K562 (cell line): Measurements from ENCODE around the gene VPS16. TPM values are rescaled to one million over a fixed set of nuclear protein-coding genes. Genes with fewer than 3 reads are reported as not detected.

ENCODE experiments used
- ARNT ChIP-seq, 2 experiments: fragments of 450-650 bp; IDR thresholded peaks; 2 replicates each; pipeline ENCODE4 v1.6.1; 2016; ENCODE audit warnings: mild to moderate bottlenecking in 1 of 2
- EHMT2 ChIP-seq: fragments of 450-650 bp; IDR thresholded peaks from 2 replicates; pipeline ENCODE4 v1.6.1; 2018; ENCODE audit warnings: antibody characterized with exemption
- HNRNPK ChIP-seq: fragments of 200-400 bp; formaldehyde crosslinking; IDR thresholded peaks from one replicate; pipeline ENCODE4 v1.6.1; 2018; ENCODE audit warnings: mild to moderate bottlenecking, low read depth, low read length; ENCODE audit not compliant: poor library complexity, severe bottlenecking
- MTA2 ChIP-seq: fragments of 450-650 bp; IDR thresholded peaks from 2 replicates; pipeline ENCODE4 v1.6.1; 2016; ENCODE audit warnings: low read depth
- NCOR1 ChIP-seq: fragments of 450-650 bp; IDR thresholded peaks from 2 replicates; pipeline ENCODE4 v1.6.1; 2016; ENCODE audit warnings: mild to moderate bottlenecking, moderate library complexity
- NFXL1 ChIP-seq: fragments of 450-650 bp; formaldehyde crosslinking; IDR thresholded peaks from 2 replicates; pipeline ENCODE4 v1.4.0; 2021; ENCODE audit warnings: mild to moderate bottlenecking
- SAFB ChIP-seq: fragments of 200-400 bp; formaldehyde crosslinking; IDR thresholded peaks from 2 replicates; pipeline ENCODE4 v1.6.1; 2017; ENCODE audit warnings: low read depth, low read length, borderline replicate concordance
- TARDBP ChIP-seq: fragments of 450-650 bp; IDR thresholded peaks from 2 replicates; pipeline ENCODE4 v1.6.1; 2016
- U2AF1 ChIP-seq: fragments of 200-400 bp; formaldehyde crosslinking; optimal IDR thresholded peaks from 2 replicates; pipeline ENCODE3; 2017; ENCODE audit warnings: mild to moderate bottlenecking, low read depth, low read length, moderate library complexity
- XRCC4 ChIP-seq: IDR thresholded peaks from one replicate; pipeline ENCODE4 v1.6.1; 2011; ENCODE audit not compliant: insufficient read depth, insufficient read length; ENCODE audit errors: extremely low read depth
- ZNF212 ChIP-seq: fragments of 450-650 bp; formaldehyde crosslinking; IDR thresholded peaks from 2 replicates; pipeline ENCODE4 v1.4.0; 2020; ENCODE audit warnings: mild to moderate bottlenecking
- ZNF253 ChIP-seq: fragments of 250-450 bp; sonication (Bioruptor Pico); conservative IDR thresholded peaks from 2 replicates; pipeline ENCODE4 v1.6.1; 2021; ENCODE audit warnings: mild to moderate bottlenecking
- ZNF699 ChIP-seq: fragments of 250-450 bp; sonication (Bioruptor Pico); IDR thresholded peaks from 2 replicates; pipeline ENCODE4 v1.8.0; 2021; ENCODE audit warnings: mild to moderate bottlenecking, moderate library complexity; ENCODE audit not compliant: insufficient replicate concordance
- polyA plus RNA-seq, 8 experiments: library from polyadenylated mRNA; depleted of rRNA in 4 of 8; stranded (reverse) in 5 of 8; unstranded in 3 of 8; fragments of >200 nt; fragmentation: Nextera tagmentation in 2 of 8; fragmentation: Illumina TruSeq in 1 of 8; extraction: Ambion mirVana in 2 of 8; extraction: Trizol in 1 of 8; gene quantifications; 2 replicates each; pipeline versions ENCODE4 v1.2.1 to v1.2.3, GENCODE V29; 2011 to 2014; ENCODE audit warnings: inconsistent platforms in 1 of 8, missing spikeins in 1 of 8
- total RNA-seq, 7 experiments: library from RNA; depleted of rRNA in 6 of 7; stranded (reverse); fragments of >200 nt in 6 of 7; fragmentation: Illumina TruSeq in 2 of 7; extraction: Trizol in 2 of 7; gene quantifications; 2 replicates each; pipeline versions ENCODE4 v1.2.1 to v1.2.3, GENCODE V29; 2011 to 2021; ENCODE audit warnings: low replicate concordance in 1 of 7
- TF ChIP-seq, protein P1 (sequence below): fragments of 450-650 bp; IDR thresholded peaks from 2 replicates; pipeline ENCODE4 v1.6.1; 2016; ENCODE audit warnings: missing biosample characterization, missing genetic modification characterization
- TF ChIP-seq, protein P2 (sequence below), 3 experiments: fragments of 200-800 bp in 1 of 3; fragments of 250-450 bp in 1 of 3; fragments of 450-650 bp in 1 of 3; sonication (Bioruptor Pico) in 1 of 3; sonication (Bioruptor generic) in 1 of 3; formaldehyde crosslinking in 1 of 3; IDR thresholded peaks; 2 replicates each; pipeline versions ENCODE4 v1.6.1 to v1.8.0; 2016 to 2022; ENCODE audit warnings: mild to moderate bottlenecking in 2 of 3, missing genetic modification characterization in 2 of 3, missing compliant biosample characterization in 1 of 3, moderate library complexity in 1 of 3
- TF ChIP-seq, protein P3 (sequence below): sonication (generic); formaldehyde crosslinking; IDR thresholded peaks from 2 replicates; pipeline ENCODE4 v1.8.1; 2023; ENCODE audit warnings: mild to moderate bottlenecking, missing genetic modification reagents
- TF ChIP-seq, protein P4 (sequence below): fragments of 250-450 bp; sonication (Bioruptor Pico); IDR thresholded peaks from 2 replicates; pipeline ENCODE4 v1.8.0; 2021; ENCODE audit warnings: moderate library complexity, mild to moderate bottlenecking, inconsistent platforms

Gene VPS16
- total and polyA plus RNA-seq, 9 of the 15 experiments (the other 6 are each of a cell fraction or from before 2014, with no cell fraction given), result 6.8 to 24.7 (median 14.0) TPM

DNA sequence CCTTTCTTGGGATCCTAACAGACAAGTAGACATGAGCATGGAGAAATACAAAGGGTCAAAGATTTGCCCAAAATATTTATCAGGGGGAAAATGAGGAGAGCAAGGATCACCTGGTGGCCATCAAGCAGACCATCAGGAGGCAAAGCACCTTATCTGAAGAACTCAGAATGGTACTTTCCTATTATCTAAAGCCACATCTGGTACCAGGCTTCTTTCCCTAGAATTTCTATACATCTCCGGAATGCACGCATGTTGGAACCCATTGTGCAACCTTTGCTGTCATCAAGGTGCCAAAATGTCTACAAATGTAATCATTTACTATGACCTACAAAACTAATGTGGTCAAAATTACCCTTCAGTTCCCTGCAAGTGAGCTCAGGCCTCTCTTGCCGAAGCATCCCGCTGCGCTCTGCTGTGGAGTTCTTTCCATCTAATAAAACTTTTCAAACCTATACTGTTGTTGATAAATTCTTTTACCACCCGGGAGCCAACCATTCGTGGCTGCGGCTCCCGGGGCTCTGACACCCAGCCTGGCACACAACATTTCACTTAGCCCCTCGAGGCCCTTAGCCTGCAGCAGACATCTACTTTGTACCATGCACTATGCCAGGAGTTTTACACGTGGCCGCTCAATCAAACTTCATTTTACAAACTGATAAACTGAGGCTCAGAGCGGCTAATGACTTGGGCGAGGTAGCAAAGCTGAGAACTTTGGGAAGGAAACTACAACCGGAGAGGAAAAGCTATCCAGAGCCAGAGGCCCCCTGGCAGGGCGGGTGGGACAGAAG lies 36.3 kb upstream of the VPS16 start (continued):
- TF ChIP-seq SAFB (no peak), EHMT2 (no peak), NFXL1 (no peak), U2AF1 (no peak), NCOR1 (peak; percentile 77), HNRNPK (no peak), MTA2 (peak; percentile 70; the same call in 1 of the 2 replicates), ZNF253 (no peak), TARDBP (no peak), ARNT (IDR thresholded peaks at IDR 0.05) (no peak), ZNF699 (CRISPR knock-in tag) (no peak), ZNF212 (CRISPR knock-in tag) (no peak), XRCC4 (no peak)
- TF ChIP-seq, protein P1, sequence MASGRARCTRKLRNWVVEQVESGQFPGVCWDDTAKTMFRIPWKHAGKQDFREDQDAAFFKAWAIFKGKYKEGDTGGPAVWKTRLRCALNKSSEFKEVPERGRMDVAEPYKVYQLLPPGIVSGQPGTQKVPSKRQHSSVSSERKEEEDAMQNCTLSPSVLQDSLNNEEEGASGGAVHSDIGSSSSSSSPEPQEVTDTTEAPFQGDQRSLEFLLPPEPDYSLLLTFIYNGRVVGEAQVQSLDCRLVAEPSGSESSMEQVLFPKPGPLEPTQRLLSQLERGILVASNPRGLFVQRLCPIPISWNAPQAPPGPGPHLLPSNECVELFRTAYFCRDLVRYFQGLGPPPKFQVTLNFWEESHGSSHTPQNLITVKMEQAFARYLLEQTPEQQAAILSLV (tag), result no peak
- TF ChIP-seq, protein P2, sequence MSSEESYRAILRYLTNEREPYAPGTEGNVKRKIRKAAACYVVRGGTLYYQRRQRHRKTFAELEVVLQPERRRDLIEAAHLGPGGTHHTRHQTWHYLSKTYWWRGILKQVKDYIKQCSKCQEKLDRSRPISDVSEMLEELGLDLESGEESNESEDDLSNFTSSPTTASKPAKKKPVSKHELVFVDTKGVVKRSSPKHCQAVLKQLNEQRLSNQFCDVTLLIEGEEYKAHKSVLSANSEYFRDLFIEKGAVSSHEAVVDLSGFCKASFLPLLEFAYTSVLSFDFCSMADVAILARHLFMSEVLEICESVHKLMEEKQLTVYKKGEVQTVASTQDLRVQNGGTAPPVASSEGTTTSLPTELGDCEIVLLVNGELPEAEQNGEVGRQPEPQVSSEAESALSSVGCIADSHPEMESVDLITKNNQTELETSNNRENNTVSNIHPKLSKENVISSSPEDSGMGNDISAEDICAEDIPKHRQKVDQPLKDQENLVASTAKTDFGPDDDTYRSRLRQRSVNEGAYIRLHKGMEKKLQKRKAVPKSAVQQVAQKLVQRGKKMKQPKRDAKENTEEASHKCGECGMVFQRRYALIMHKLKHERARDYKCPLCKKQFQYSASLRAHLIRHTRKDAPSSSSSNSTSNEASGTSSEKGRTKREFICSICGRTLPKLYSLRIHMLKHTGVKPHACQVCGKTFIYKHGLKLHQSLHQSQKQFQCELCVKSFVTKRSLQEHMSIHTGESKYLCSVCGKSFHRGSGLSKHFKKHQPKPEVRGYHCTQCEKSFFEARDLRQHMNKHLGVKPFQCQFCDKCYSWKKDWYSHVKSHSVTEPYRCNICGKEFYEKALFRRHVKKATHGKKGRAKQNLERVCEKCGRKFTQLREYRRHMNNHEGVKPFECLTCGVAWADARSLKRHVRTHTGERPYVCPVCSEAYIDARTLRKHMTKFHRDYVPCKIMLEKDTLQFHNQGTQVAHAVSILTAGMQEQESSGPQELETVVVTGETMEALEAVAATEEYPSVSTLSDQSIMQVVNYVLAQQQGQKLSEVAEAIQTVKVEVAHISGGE (CRISPR knock-in tag; IDR thresholded peaks at IDR 0.05), result no peak
- TF ChIP-seq, protein P3, sequence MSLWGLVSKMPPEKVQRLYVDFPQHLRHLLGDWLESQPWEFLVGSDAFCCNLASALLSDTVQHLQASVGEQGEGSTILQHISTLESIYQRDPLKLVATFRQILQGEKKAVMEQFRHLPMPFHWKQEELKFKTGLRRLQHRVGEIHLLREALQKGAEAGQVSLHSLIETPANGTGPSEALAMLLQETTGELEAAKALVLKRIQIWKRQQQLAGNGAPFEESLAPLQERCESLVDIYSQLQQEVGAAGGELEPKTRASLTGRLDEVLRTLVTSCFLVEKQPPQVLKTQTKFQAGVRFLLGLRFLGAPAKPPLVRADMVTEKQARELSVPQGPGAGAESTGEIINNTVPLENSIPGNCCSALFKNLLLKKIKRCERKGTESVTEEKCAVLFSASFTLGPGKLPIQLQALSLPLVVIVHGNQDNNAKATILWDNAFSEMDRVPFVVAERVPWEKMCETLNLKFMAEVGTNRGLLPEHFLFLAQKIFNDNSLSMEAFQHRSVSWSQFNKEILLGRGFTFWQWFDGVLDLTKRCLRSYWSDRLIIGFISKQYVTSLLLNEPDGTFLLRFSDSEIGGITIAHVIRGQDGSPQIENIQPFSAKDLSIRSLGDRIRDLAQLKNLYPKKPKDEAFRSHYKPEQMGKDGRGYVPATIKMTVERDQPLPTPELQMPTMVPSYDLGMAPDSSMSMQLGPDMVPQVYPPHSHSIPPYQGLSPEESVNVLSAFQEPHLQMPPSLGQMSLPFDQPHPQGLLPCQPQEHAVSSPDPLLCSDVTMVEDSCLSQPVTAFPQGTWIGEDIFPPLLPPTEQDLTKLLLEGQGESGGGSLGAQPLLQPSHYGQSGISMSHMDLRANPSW (CRISPR knock-in tag), result no peak
- TF ChIP-seq, protein P4, sequence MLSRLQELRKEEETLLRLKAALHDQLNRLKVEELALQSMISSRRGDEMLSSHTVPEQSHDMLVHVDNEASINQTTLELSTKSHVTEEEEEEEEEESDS (CRISPR knock-in tag), result no peak
